BLaER1 (cell line): ENCODE measurements around the gene OLA1.
"Not testable (repeated sequence)": the region's sequence is repeated elsewhere in the genome, so short reads cannot be mapped to it uniquely, and the experiment has no call there.

Experiments used
- H3K27ac ChIP-seq: shearing (Covaris generic); formaldehyde crosslinking; 2 replicates; pipeline ENCODE4 v1.8.1; 2022
- H3K27me3 ChIP-seq: shearing (Covaris generic); formaldehyde crosslinking; 2 replicates; pipeline ENCODE4 v1.8.1; 2022
- H3K36me3 ChIP-seq: shearing (Covaris generic); formaldehyde crosslinking; 2 replicates; pipeline ENCODE4 v1.8.1; 2022
- H3K4me1 ChIP-seq: shearing (Covaris generic); formaldehyde crosslinking; 2 replicates; pipeline ENCODE4 v1.8.1; 2022
- H3K4me2 ChIP-seq: shearing (Covaris generic); formaldehyde crosslinking; 2 replicates; pipeline ENCODE4 v1.8.1; 2022
- H3K4me3 ChIP-seq: shearing (Covaris generic); formaldehyde crosslinking; 2 replicates; pipeline ENCODE4 v1.8.1; 2022
- H3K9ac ChIP-seq: shearing (Covaris generic); formaldehyde crosslinking; 2 replicates; pipeline ENCODE4 v1.8.1; 2022
- H3K9me3 ChIP-seq: shearing (Covaris generic); formaldehyde crosslinking; 2 replicates; pipeline ENCODE4 v1.8.1; 2022
- H4K20me1 ChIP-seq: shearing (Covaris generic); formaldehyde crosslinking; 2 replicates; pipeline ENCODE4 v1.8.1; 2022
- Cebpa-rat ChIP-seq: shearing (Covaris generic); IDR thresholded peaks from 2 replicates; pipeline ENCODE4 v1.8.1; 2022

OLA1 gene

DNA sequence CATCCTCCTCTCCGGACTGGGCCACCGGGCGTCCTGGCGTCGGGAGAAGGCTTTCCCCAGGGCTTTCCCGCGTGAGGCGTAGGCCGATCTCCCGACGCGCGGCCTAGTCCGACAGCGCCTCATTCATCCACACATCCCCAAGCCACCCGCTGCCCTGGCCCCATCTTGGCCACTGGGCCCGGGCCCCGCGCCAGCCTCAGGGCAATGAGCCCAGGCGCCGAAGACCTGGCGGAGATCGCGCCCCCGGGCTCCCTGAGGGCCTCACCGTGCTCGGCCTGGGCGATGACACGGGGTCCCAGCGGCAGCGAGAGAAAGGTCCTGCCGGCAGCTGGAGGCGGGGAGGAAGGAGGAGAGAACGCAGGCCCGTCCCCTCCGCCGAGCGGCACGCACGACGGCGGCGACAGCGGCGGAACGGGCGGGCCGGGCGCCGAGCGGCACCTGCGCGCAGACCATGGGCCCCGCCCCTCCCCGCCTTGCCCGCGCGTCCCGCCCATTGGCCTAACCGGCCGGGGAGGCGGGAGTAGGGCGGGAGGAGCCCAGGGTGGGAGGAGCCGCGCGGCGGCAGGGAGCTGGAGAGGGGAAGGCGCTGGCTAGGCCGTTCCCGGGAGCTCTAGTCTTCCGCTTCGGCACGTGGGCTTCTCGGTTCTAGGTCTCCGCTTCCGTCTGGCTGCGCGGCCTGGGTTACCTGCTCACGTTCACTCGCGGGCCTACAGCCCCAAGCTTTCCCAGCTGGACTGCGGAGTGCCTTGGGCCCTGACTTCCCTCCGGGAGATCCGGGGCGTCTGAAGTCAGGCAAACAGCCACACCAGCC is at the start of gene OLA1:
Gene OLA1, minus strand, starts transcription at position 346 of the 811 bp plus-strand sequence. CDS start 1,717 bp downstream, outside the sequence.
- H3K36me3 ChIP-seq: peaks cover 30% of the 10 kb centered on the region
- H3K9ac ChIP-seq: peak within 1 kb of the TSS; percentile 94
- peak within 1 kb of the TSS; percentile 93 for H3K27ac ChIP-seq
- H3K9me3 ChIP-seq: no peaks in the 10 kb centered on the region
- no peaks in the 10 kb centered on the region for H3K27me3 ChIP-seq
- peak within 1 kb of the TSS; percentile 93 for H3K4me3 ChIP-seq
- H3K4me1 ChIP-seq: peaks cover 19% of the 10 kb centered on the region
- no peak for TF ChIP-seq Cebpa-rat
- H3K4me2 ChIP-seq: peak within 1 kb of the TSS; percentile 88
- H4K20me1 ChIP-seq: peaks cover 41% of the 10 kb centered on the region

DNA sequence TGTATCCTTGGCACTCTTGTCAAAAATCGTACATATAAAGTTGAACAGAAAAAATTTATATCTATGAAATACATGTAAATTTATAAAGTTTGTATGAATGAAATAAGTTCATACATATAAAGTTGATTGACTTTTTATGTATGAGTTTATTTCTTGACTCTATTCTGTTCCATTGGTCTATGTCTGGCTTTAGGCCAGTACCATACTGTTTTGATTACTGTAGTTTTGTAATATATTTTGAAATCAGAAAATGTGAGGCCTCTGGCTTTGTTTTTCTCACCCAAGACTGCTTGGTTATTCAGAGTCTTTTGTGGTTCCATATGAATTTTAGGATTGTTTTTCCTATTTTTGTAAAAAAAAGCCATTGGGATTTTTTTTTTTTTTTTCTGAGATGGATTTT is 44.6 kb upstream of the OLA1 start:
- no peak overlapping the region for H3K27ac ChIP-seq
- H3K9ac ChIP-seq: no peak overlapping the region
- peaks cover 14% of the 10 kb centered on the region; the same call in 1 of the 2 replicates for H3K9me3 ChIP-seq
- no peaks in the 10 kb centered on the region for H3K36me3 ChIP-seq
- no peaks in the 10 kb centered on the region for H3K27me3 ChIP-seq
- no peak for TF ChIP-seq Cebpa-rat
- no peak overlapping the region for H3K4me3 ChIP-seq
- H3K4me1 ChIP-seq: no peaks in the 10 kb centered on the region
- no peak overlapping the region for H3K4me2 ChIP-seq
- H4K20me1 ChIP-seq: no peaks in the 10 kb centered on the region

DNA sequence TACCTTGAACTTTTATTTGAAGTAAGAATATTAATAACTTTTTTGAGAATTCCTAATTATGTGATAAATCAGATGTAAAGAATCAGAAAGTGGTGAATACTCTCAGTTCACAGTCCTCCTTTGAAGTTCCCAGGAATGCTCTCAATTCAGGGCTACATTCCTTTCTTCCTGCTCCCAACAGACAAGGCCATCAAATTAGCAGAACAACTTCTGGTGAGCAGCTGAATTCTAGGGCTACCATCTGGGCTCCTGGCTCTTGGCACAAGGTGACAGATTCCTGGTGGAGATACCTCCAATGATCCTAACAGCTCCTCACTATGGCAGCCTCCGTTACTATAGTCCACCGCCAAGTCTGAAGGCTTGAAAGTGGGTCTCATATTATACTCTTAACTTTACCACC is 37.8 kb upstream of the OLA1 start:
- Histone ChIP-seq H3K27me3 (no peaks in the 10 kb centered on the region), H4K20me1 (no peaks in the 10 kb centered on the region), H3K36me3 (no peaks in the 10 kb centered on the region), H3K4me2 (no peak overlapping the region), H3K4me1 (no peaks in the 10 kb centered on the region), H3K9me3 (no peaks in the 10 kb centered on the region), H3K9ac (no peak overlapping the region), H3K27ac (no peak overlapping the region), H3K4me3 (no peak overlapping the region)
- TF ChIP-seq Cebpa-rat: no peak

DNA sequence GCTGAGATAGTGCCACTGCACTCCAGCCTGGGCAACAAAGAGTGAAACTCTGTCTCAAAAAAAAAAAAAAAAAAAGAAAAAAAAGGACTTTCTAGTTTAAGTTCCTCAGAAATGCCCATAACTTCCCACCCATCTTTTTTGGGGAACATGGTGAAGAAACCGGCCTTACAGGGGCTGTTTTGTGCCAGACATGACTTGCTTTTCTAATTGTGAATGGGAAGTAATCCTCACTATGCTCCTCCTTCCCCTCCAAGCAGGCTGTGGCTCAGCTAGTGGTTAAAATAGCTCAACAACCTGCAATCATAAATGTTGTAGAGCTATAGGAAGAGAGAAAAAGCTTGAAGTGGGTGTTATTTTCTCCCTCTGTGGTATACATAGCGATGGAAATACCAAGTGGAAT is 34.1 kb upstream of the OLA1 start:
- Histone ChIP-seq H3K27ac (no peak overlapping the region), H3K4me3 (no peak overlapping the region), H3K9me3 (no peaks in the 10 kb centered on the region), H3K4me2 (no peak overlapping the region), H3K36me3 (no peaks in the 10 kb centered on the region), H4K20me1 (no peaks in the 10 kb centered on the region), H3K4me1 (no peaks in the 10 kb centered on the region), H3K9ac (no peak overlapping the region), H3K27me3 (no peaks in the 10 kb centered on the region)
- no peak for TF ChIP-seq Cebpa-rat

- Histone ChIP-seq H3K4me3 (no peak overlapping the region), H3K4me2 (no peak overlapping the region), H4K20me1 (no peaks in the 10 kb centered on the region), H3K27ac (no peak overlapping the region), H3K9ac (no peak overlapping the region), H3K4me1 (no peaks in the 10 kb centered on the region), H3K27me3 (no peaks in the 10 kb centered on the region), H3K9me3 (no peaks in the 10 kb centered on the region), H3K36me3 (no peaks in the 10 kb centered on the region)
- TF ChIP-seq Cebpa-rat: no peak
Measured at GRCh38 chr2:174281736-174282135, 33.4 kb upstream of the OLA1 start.

GRCh38 chr2:174280596-174280995 is 32.3 kb upstream of the OLA1 start:
- Histone ChIP-seq H3K4me1 (no peaks in the 10 kb centered on the region), H3K4me2 (no peak overlapping the region), H4K20me1 (no peaks in the 10 kb centered on the region), H3K9me3 (no peaks in the 10 kb centered on the region), H3K4me3 (no peak overlapping the region), H3K9ac (no peak overlapping the region), H3K27ac (no peak overlapping the region), H3K27me3 (no peaks in the 10 kb centered on the region), H3K36me3 (no peaks in the 10 kb centered on the region)
- no peak for TF ChIP-seq Cebpa-rat

DNA sequence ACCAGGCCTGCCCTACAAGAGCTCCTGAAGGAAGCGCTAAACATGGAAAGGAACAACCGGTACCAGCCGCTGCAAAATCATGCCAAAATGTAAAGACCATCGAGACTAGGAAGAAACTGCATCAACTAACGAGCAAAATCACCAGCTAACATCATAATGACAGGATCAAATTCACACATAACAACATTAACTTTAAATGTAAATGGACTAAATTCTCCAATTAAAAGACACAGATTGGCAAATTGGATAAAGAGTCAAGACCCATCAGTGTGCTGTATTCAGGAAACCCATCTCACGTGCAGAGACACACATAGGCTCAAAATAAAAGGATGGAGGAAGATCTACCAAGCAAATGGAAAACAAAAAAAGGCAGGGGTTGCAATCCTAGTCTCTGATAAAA is 21.9 kb upstream of the OLA1 start:
- H3K27me3 ChIP-seq, H3K36me3 ChIP-seq, H3K27ac ChIP-seq, H3K4me3 ChIP-seq, H3K4me2 ChIP-seq, H3K9ac ChIP-seq, H3K9me3 ChIP-seq, H4K20me1 ChIP-seq, H3K4me1 ChIP-seq: not testable (repeated sequence)

DNA sequence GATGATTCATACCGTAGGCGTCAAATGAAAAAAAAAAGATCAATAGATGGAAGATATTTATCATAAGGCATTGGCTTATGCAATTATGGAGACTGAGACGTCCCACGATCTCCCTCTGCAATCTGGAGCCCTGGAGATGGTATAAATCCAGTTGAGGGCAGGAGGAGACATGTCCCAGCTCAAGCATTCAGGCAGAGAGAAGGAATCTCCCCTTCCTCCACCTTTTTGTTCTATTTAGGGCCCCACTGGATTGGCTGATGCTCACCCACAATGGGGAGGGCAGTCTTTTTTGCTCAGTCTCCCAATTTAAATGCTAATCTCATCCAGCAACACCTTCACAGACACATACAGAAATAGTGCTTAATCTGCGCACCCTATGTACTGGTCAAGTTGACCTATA is 18.0 kb upstream of the OLA1 start:
- H3K27ac ChIP-seq: no peak overlapping the region
- no peak for TF ChIP-seq Cebpa-rat
- H4K20me1 ChIP-seq: no peaks in the 10 kb centered on the region
- no peaks in the 10 kb centered on the region for H3K27me3 ChIP-seq
- no peaks in the 10 kb centered on the region for H3K4me1 ChIP-seq
- no peak overlapping the region for H3K4me2 ChIP-seq
- H3K36me3 ChIP-seq: no peaks in the 10 kb centered on the region
- no peak overlapping the region for H3K4me3 ChIP-seq
- no peak overlapping the region for H3K9ac ChIP-seq
- no peaks in the 10 kb centered on the region for H3K9me3 ChIP-seq

GRCh38 chr2:174263997-174264396 is 15.7 kb upstream of the OLA1 start:
- no peak overlapping the region for H3K4me2 ChIP-seq
- H3K27ac ChIP-seq: no peak overlapping the region

GRCh38 chr2:174259981-174260380 is 11.6 kb upstream of the OLA1 start:
- TF ChIP-seq Cebpa-rat: no peak
- H3K4me2 ChIP-seq: no peak overlapping the region
- H3K9me3 ChIP-seq: no peaks in the 10 kb centered on the region
- no peak overlapping the region for H3K27ac ChIP-seq
- no peaks in the 10 kb centered on the region for H4K20me1 ChIP-seq
- no peaks in the 10 kb centered on the region for H3K27me3 ChIP-seq
- H3K4me1 ChIP-seq: no peaks in the 10 kb centered on the region
- no peak overlapping the region for H3K9ac ChIP-seq
- H3K4me3 ChIP-seq: no peak overlapping the region
- no peaks in the 10 kb centered on the region for H3K36me3 ChIP-seq

More at GRCh38 chr2:174263997-174264396, 15.7 kb upstream of the OLA1 start:
- Histone ChIP-seq H3K36me3 (no peaks in the 10 kb centered on the region), H3K4me1 (no peaks in the 10 kb centered on the region), H3K27me3 (no peaks in the 10 kb centered on the region), H3K4me3 (no peak overlapping the region), H4K20me1 (no peaks in the 10 kb centered on the region), H3K9me3 (no peaks in the 10 kb centered on the region), H3K9ac (no peak overlapping the region)
- no peak for TF ChIP-seq Cebpa-rat

DNA sequence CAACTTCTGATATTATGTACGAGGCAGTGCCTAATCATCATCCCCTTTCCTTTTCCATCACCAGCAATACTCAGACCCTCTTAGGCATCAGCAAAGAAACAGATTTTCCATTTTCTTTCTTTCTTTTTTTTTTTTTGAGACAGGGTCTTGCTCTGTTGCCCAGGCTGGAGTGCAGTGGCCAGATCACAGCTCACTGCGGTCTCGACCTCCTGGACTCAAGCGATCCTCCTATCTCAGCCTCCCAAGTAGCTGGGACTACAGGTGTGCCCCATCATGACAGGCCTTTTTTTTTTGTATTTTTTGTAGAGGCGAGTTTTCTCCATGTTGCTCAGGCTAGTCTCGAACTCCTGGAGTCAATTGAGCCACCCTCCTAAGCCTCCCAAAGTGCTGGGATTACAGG is 5.9 kb upstream of the OLA1 start:
- TF ChIP-seq Cebpa-rat: no peak
- Histone ChIP-seq H3K36me3 (no peaks in the 10 kb centered on the region), H3K4me1 (no peaks in the 10 kb centered on the region), H3K9me3 (no peaks in the 10 kb centered on the region), H3K27me3 (no peaks in the 10 kb centered on the region), H3K4me2 (no peak overlapping the region), H3K27ac (no peak overlapping the region), H3K4me3 (no peak overlapping the region), H3K9ac (no peak overlapping the region), H4K20me1 (no peaks in the 10 kb centered on the region)
